Measurements from ENCODE around the gene C15orf39.
"Not testable (repeated sequence)": the region's sequence is repeated elsewhere in the genome, so short reads cannot be mapped to it uniquely, and the experiment has no call there.

The C15orf39 gene

DNA sequence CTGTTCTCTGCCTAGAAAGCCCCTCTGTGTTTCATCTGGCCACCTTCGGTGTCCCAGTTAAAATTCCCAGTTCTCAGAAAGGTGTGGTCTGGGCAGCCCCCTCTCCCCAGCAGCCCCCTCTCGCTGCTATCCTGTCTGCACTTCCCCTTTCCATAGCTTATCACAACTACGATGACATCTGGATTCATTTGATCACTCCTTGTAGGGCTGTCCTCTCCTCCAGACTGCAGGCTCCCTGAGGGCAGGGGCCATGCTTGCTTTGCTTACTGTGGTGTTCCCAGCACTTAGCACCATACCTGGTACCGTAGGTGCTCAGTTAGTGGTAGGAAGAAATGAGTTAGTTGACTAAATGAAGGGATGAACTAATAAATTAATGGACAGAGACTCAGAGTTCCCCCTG is 30.2 kb downstream of the C15orf39 start:
- no peak for DNase-seq (ENCODE audit: low read depth)

DNA sequence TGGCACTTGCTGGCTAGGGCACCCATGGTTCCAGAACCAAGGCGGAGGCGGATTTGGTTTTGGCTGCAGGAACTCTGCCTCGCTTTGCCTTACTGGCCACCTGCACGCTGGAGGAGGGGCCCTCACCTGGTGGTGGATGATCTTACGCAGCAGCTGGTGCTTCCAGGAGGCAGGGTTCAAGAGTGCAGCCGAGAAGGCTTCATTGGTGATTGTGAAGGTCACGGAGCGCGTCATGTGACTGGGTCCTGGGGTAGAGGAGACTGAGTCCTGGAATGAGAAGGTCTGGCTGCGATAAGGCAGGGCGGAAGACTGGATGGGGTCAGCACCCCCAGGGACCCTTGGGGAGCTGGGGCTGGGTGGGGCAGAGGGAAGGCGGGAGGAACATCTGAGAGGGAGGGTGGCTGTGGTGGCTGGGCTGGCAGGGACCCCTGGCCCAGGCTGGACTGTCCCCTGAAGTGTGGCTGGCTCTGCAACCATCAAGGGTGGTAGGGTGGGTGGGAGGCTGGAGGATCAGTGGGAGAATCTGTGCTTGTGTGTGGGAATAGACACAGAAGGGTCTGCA is 30.7 kb downstream of the C15orf39 start:
- DNase-seq (ENCODE audit: low read depth), result no peak

DNA sequence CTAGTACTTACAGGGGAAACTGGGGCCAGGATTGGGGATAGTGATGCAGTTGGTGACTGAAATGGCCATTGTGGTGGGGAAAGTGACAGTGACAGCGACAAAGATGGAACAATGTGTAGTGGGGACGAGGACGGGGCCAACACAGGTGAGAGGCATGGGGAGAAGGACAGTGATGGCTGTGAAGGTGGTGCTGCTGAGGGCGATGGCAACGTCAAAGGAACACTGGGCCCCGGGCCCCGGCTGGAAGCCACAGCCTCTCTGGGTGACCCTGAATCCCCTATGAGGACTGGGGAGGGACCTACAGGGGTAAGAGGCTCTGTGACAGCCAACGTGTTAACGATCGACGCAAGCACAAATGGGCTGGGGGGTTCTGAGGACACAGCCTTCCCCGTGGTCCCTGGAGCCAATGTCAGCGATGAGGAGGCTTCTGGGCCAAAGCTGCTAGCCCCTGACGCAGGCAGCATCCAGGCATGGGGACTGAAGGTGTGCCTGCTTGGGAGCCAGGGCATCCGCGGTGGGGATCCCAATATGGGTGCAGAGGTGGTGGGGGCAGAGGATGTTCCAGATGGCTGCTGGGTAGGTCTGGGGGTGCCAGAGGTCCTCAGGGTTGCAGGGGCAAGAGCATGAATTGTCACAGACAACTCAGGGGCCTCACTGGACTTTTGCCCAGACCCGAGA is 31.3 kb downstream of the C15orf39 start:
- DNase-seq (ENCODE audit: low read depth), result no peak

DNA sequence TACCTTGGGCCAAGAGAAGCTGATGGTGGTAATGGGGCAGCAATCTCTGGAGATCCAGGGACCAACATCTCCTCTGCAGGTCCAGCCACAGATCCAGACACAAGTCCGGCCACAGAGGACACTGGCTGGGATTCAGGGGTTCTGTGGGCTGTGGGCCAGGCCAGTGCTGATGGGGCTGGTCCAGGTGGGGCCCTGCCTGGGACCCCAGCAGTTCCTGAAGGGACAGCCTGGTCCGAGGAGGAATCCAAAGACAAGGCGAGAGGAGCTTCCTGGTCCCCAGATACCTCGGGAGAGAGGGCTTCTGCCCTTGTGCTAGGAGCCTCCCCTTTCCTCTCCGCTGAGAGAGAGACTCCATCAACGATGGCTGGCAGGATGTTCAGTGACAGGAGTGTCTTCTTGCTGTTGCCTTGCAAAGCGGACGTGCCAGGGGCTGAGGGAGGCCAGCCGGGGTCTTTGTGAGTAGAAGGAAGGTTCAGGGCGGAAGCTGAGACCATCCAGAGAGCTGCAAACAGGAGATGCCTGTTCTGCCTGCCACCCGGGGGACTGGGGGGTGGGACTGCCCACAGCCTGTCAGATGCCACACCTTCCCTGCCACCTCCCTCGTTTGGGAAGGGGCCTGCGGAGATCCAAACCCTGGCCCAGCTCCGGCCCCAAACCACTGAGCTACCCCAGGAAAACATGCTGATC is 32.0 kb downstream of the C15orf39 start:
- DNase-seq (ENCODE audit: low read depth), result no peak

DNA sequence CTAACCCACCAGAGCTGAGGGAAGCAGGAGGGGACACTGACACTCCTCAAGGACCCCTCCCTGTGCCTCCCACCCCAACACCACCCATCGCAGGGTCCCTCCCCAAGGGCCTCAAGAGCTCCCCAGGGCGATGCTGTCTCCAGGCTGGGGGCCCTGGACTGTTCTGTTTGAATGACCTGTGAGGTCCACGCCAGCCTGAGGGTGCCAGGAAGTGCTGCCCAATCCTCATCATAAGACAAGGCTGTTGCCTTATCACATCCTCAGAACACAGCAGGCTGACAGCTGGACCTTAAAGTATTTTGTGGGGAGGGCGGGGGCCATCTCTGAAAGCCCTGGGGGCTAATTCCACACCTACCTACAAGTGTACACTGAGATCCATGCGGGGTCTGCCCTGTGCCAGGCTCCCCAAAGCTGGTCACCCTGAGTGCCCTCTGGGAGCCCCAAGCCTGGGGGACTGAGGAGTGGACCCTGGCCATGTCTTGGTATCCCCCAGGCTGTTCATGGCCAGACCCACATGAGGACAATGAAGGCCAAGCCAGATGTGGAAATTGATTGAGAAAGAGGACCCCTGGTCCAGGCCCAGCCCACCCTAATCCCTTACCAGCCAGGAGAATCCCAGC is 32.6 kb downstream of the C15orf39 start:
- DNase-seq (ENCODE audit: low read depth), result no peak

DNA sequence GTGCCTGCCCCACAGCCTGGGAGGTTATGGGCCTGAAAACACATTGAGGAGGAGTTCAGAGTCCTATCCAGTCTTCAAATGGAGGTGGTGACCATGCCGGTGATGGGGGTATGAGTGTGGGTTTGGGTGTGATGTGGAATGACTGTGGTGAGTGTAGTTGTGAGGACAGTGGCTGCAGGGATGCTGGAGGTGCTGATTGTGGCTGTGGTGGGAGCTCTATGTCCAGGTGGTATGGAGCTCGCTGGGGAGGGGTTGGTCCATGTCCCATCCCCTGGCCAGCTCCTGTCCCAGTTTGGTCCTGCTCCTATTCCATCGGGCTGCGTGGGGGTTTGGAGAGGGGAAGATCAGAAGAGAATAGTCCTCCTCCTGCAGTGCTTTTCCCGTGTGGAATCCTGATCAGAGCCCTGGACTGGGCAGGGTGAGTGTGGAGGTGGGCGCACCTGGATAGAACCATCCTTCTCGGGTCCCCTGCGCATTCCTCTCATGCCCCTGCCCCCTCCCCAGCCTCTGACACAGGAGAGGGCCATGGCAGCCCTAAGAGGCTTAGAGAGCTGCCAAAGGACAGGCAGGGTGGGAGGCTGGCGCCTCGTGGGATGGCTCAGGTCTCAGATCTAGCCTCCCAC is 33.5 kb downstream of the C15orf39 start:
- DNase-seq (ENCODE audit: low read depth), result no peak

DNA sequence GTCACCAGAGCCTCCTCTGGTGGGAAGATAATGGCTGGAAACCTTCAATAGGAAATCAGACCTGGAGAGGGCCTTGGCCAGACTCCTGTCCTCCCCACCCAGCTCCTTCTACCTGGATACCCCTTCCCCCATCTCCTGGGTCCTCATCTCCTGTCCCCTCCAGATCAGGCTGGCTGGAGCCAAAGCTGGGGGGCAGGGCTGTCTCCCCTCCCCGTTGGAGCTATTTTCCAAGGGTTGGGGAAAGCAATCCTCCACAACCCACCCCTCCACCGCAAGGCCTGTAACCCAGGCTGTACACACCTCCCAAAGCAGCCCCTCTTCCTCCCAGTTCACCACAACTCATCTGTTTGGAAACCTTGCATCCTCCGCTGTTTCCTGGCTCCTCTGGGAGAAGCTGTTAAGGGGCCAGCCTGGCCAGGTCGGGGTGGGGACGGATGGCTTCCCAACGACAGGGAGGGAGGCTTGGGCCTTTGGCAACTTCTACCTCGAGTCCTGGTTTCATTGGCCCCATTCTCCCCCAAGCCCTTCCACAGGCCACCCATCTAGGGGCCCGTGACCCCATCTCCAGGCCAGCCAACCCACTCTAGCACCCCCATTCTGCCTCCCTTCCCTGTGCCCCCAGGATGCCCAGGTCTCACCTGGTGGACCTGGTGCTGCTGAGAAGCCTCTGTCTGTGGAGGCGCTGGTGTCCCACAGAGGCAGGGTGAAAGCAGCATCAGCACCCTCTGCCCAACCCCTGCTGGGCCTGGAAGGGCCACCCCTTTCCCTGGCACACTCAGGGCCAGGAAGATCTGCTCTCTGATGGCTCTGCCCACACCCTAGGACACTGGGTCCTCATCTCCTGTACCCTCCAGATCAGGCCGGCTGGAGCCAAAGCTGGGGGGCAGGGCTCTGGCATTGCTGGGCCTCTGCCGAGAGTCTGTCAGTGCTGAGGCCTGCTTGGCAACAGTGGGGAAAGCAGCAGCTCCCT is 34.4 kb downstream of the C15orf39 start:
- DNase-seq (ENCODE audit: low read depth), result no peak

DNA sequence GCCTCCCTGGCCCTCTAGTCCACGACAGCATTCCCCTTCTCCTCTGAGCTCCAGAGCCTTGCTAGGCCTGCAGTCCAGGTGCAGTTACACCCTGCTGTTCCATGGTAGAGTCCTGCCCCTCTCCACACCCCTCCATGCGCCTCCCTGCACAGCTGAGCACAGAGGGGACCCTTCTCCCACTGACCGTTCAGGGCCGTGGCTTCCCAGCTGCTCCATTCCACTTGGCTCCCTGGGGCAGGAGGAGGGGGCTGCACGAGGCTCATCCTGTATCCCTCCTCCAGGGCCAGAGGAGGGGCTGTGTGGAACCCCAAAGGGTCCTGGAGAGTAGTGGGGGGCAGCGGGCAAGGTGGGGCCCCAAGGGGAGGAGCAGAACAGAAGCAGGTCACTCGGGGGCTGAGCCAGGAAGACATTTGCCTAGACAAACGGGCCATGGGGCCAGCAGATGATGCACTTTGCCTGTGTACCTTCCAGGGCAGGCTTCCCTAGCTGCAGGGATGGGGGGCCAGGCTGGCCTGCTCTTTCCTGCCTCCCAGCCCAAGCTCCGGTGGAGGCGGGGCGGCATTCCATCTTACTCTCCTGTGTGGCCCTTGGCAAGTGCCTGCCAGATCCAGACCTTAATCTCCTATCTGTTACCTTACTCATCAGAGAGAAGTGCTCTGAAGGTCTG is 35.8 kb downstream of the C15orf39 start:
- no peak for DNase-seq (ENCODE audit: low read depth)

DNA sequence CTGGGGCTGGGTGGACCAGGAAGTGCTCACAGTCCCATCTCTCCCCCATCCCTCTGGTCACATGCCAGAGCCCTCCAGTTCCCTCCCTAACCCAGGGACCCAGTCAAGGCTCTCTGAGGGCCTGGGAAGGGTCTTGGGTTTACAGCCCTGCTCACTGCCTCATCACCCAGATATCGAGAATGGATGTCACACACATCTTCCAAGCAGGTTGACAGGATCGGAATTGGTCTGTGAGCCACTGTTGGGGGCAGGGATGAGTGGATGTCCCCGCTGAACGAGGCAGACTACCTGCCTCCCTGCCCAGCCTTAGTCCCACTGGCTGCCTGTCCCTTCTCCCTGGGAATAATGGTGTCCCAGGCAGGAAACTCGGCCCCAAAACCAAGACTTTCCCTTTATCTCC is 36.5 kb downstream of the C15orf39 start:
- DNase-seq (ENCODE audit: low read depth), result no peak

DNA sequence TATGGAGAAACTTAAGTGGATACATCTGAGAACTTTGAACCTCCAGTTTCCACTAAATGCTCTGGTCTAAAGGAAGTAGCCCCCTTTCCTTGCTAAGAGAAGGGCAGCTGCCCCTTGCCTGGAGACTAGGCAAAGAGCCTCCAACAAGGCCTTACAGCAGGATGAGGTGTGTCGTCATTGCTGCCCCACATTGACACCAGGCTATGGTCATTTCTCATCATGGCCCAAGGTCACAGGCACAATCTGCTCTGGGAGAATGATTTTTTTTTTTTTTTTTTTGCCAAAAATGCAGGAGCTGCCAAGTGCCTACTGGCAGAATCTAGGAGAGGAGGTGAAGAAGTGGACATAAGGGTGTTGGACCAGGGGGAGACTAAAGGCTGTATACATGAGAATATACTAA is 44.1 kb downstream of the C15orf39 start:
- not testable (repeated sequence) for DNase-seq (ENCODE audit: low read depth)

DNA sequence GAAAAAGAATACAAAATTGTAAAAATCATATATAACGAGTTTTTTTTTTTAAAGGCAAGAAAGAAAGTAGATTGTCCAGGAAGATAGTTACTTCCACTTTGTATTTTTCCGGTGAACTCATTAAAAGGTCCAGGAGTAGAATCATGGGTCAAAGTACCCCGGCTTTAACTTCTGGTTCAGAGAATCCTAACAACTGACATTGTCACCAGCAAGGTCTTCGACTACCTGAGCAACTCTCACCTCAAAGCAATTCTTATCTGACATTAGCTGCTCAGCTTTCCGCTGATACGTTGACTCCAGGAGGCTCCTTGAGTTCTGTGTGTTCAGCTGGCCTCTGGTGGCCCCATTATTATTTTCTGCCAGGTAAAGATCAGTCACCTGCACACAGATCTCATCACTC is 47.3 kb downstream of the C15orf39 start:
- not testable (repeated sequence) for DNase-seq (ENCODE audit: low read depth)

DNA sequence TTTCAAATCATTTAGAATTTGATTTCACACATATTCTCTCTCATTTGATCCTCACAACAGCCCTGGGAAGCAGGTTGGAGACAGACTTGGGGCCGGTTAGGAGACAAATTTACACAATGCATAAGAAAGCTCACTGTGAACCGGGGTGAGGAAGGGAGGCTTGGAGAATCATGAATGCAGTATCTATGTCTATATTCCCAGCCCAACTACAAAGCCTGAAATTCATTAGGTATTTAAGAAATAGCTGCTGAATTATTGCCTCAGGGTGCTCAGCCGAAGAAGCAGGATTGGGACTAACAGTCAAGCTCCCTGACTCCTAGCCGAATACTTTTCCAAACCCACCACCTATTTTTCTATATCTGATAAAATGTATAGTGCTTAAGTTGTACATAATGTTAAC is 48.0 kb downstream of the C15orf39 start:
- no peak for DNase-seq (ENCODE audit: low read depth)

DNA sequence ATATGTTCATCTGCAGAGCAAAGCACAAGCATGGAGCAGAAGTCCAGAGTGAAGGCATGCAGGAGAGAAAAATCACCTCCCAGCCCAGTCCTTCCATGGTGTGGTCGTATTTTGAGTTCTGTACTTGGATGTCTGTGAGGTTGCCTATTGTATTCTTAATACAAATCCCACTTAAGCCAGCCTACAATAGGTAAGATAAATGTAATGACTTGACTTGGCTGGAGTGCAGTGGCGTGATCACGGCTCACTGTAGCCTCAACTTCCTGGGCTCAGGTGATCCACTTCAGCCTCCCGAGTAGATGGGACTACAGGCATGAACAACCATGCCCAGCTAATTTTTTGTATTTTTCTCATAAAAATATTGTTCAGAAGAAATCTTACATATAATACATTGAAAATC is 49.7 kb downstream of the C15orf39 start:
- not testable (repeated sequence) for DNase-seq (ENCODE audit: low read depth)

DNA sequence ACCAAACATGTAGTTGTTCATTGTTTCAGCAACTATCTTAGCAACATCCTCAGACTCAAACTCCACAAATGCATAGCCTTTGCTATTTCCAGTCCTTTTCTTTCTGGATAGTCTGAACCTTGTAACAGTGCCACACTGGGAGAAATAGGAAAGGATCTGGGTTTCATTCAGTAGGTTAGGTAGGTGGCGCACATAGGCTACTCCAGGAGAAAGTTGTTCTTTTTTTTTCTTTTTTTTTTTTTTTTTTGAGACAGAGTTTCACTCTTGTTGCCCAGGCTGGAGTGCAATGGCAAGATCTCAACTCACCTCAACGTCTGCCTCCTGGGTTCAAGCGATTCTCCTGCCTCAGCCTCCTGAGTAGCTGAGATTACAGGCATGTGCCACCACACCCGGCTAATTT is 50.6 kb downstream of the C15orf39 start:
- not testable (repeated sequence) for DNase-seq (ENCODE audit: low read depth)

DNA sequence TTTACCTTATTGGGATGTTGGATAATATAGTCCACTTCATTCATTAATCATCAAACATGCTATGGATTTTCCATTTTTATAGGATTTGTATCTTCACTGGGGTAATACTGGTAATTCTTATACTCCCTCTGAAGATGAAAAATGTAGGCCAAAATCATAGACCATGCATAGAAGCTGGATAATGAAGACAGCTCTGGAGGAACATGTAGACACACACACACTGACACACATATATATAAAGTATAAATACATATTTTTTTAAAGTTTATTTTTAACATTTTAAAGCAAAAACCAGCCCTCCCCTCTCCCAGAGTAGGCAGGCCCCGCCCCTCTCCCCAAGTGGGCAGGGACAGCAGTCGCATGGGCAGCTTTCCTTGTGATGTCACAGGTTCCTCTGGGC is 56.4 kb downstream of the C15orf39 start, which contains the start of gene GOLGA6C:
Gene GOLGA6C (plus strand): TSS at position 301 of the 400 bp plus-strand sequence. CDS start 265 bp downstream, outside the sequence.
- DNase-seq (ENCODE audit: low read depth), result not testable (repeated sequence)

DNA sequence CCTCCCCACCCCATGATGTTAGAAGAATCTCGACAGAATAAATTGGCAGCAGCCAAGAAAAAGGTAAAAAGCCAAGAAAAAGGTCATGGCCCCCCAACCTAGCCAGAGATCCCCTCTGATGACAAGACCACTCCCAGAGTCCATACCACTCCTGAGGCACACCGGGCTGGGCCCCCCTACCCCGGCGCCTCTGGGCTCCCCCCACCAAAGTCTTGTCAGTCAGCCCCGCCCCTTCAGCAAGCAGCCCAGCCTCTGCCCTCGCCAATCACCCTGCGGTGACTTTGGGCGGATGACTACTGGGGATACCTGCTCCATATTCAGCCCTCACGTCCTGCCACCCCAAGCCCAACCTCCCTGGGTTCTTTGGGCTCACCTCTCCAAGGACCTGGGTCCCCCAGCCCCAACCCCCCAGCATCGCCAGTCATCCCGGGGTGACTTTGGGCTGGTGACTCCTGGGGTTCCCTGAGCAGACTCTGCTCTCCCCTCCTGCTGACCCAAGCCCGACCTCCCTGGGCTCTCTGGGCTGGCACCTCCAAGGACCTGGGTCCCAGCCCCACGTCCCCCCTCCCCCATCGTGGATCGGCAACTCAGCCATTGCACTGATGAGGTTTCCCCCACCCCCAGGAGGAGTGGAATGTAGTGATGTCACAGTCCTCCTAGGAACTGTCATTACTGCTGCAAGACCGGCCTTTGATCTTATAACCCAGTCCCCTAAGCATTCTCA is 57.1 kb downstream of the C15orf39 start:
- DNase-seq (ENCODE audit: low read depth), result not testable (repeated sequence)

DNA sequence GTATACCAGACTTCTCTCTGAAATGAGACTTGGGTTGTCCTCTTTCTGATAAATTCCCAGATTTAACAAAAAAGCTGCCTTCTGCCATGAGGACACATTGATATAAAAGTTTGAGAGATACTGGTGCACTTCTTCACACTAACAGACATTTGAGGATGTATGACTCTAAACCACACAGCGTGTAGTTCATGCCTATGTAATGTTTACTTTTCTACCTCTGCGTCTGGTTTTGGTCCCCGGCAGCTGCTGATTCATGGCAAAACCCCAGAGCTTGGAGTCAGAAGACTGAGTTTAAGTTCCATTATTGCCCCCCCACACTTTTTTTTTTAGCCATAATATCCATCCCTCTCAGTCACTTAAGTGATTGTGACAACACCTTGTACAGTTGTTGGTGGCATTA is 58.2 kb downstream of the C15orf39 start:
- DNase-seq (ENCODE audit: low read depth), result not testable (repeated sequence)

Data from iris pigment epithelial cell (primary cell).